GM12892 (cell line): ENCODE results near the gene PROC.

Experiments used
- POLR2AphosphoS5 ChIP-seq: IDR thresholded peaks from 2 replicates; pipeline ENCODE4 v1.6.1; 2011; ENCODE audit warnings: low read depth, low read length, control low read depth
- TAF1 ChIP-seq: IDR thresholded peaks from 2 replicates; pipeline ENCODE4 v1.6.1; 2011; ENCODE audit warnings: low read depth, mild to moderate bottlenecking, control low read depth, low read length, borderline replicate concordance

DNA sequence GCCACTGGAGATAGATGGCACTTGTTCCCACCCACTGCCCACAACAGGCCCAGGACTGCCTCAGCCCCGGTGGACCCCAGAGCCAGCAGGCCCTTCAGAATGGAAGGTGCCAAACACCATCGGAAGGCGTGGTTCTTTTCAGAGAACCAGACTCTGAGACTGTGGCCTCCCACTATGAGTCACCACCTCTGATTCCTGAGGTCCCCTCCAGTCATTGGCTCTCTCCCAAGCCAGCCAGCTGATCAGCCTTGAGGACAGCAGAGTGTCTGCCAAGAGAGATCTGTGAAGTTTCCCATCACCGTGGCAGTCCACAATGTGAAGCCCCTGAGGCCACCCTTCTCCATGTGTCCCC lies 20.0 kb upstream of the PROC start:
- TF ChIP-seq TAF1 (no peak), POLR2AphosphoS5 (no peak)
